Kidney tubule cell (primary cell): ENCODE measurements around the gene TBC1D20.
A peak's percentile ranks its signal among the peaks of the same experiment; 100 is the strongest.

Experiments used
- DNase-seq: peaks from one replicate; pipeline ENCODE4 v3.0.0-alpha.2; 2018; ENCODE audit warnings: low spot score

The TBC1D20 gene

DNA sequence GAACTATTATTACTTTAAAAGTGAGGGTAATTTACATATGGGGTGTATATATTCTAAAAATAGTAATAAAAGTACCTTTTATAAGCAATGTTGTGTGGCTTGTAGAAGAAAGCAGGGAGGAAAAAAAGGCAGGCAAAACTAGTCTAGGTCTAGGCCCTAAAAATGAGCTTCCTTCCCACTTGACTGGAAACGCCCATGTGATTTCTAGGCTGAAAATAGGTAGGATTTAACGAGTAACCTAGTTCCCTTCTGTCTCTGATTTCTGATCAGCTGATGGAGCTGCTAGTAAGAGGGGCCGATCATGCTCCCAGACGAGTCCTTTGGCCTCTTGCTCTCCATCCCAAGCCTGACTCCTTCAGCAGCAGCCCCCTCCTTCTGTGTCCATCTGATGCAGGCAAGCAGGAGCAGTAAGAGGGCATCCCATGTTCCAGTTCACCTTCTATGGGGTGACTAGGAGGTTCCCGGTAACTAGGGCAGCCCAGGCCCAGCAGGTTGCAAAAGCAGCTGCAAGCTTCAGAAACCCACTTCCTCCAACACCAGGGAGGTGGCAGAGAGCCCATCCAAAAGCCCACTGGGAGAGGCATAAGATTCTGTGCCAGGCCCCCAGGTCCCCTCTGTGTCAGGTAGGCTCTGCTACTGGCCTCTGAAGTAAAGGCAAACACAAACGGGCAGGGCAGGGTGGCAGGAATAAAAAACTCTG lies 24.4 kb downstream of the TBC1D20 start:
- no peak for DNase-seq

DNA sequence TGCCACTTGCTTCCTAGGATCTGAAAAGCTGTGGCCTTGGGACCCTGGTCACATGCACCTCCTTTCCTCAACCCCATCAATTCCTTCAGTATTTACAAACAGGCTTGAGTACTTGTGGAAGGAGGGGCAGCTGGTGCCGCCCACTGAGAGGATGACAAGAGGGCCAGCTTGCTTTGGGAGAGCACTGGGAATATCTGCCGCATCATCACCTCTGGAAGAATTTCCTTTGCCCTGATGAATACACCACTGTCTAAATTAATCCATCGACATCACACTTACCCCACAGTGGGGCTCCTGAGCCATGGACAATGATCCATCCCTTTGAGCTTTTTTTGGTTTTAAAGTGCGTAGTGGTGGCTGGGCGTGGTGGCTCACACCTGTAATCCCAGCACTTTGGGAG lies 25.9 kb downstream of the TBC1D20 start:
- no peak for DNase-seq

DNA sequence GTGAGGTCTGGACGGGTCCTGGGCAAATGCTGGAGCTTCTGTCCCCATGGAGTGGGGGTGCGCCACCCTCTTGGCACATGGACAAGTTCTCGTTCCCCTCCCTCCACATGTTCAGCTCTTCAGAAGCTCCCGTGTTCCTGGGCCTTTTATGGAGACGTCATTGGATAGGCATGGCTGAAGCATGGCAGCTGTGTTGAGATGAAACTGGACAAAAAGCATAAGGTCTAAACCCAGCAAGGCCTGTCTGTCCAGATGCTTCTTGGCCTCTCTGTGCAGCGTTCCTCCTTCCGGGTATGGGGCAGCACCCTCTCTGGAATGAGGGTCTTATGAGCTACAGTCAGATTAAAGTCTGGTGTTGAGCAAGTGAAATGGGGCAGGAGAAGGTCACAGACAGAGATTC lies 26.8 kb downstream of the TBC1D20 start:
- DNase-seq, result no peak

DNA sequence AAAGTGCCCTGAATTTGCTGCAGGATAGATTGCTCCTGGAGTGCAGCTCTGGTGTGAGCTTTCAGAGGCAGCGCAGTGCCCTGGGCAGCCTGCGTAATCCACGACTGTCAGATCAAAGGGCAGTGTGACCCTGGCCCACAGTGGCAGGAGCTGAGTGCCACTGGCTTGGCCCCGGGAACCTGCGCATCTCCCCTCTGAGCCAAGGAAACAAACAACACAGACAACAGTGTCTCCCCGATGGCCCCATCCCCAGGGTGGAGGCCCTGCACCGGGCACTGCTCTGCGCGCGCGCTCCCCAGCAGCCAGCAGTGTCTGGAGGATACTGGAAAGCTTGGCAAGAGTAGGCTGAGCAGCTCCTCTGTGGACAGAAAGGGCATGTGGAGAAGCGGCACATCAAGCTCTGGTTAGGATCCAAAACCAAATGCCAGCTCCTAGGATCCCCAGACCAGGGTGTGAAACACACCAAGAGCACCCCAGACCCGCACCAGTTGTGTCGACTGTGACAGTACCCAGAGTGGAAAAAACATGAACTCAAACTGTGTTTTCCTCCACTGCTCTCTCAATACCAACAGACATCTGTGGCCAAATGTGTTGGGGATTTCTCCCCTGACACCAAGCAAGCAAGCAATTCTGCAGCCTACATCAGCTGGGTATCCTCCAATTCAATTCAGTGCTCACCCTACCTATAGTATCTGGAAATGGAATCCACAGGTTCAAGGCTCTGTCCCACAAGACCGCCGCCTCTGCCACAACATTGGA lies 27.5 kb downstream of the TBC1D20 start:
- DNase-seq, result no peak

DNA sequence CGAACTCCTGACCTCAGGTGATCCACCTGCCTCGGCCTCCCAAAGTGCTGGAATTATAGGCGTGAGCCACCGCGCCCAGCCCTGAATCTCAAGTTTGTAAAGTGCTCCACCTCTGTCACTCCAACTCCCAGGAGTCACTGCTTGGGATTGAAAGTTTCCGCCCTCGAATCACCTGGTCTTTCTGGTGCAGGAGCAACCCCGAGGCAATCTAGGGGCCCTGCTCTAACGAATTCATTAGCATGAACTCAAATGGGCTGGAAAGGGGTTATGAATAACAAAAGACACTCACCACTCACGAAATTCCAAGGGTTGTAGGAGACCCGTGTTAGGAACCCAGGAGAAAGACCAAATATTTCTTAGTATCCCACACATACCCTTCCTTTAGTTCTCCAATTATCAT lies 28.1 kb downstream of the TBC1D20 start:
- DNase-seq, result no peak

DNA sequence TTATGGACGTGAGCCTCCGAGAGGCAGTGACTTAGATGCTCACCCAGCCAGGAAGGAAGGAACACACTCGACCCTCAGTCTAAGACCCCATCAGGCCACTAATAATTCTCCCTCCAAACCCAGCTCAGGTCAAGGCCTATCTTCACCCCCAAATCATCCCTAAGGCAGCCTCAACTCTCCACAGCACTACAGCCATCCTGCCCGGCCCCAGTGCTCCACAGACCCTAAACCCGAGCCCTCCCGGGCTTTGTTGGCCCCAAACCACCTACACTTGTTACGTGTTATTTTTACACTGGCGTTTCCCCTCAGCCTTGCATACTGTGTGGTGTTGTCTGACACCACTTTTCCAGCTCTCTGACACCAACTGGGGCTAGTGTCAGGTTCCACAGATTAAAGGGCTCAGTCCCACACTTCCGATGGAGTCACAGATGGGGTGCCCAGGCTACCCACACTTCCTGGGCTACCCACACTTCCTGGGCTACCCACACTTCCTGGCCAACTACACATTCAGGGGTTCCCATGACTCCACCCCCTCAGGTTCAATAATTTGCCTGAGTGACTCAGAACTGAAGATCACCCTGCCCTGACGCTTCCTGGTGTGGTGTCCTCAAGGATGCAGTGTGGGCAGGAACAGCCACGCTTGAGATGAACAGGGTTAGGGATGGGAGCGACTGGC lies 28.9 kb downstream of the TBC1D20 start:
- peak; percentile 84 for DNase-seq

DNA sequence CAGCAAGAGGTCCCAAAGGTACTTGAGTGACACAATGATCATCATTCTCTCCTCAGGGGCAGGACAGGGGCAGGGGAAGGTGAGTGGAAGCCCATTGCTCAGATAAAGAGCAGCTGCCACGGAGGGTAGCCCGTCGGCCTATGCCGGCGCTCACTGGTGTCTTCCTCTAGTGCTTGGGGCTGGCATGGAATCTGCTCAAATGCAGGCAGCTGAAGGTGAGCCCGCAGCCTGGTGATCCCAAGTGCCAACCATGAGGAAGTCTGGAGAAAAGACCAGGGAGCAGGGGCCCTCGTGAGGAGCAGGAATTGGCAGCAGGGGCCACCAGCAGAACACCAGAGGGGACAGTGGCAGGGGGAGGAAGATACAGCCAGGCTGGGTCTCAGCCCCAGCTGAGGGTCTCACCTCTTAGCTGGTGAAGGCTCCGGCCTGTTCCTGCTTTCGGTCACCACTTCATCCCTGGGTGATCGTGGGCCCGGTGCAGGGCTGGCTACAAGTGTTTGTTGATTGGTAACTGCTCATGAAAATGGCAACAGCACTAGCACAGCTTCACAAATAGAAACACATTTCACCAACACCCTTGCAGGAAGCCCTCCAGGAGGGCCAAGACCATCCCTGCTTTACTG lies 29.5 kb downstream of the TBC1D20 start:
- no peak for DNase-seq

DNA sequence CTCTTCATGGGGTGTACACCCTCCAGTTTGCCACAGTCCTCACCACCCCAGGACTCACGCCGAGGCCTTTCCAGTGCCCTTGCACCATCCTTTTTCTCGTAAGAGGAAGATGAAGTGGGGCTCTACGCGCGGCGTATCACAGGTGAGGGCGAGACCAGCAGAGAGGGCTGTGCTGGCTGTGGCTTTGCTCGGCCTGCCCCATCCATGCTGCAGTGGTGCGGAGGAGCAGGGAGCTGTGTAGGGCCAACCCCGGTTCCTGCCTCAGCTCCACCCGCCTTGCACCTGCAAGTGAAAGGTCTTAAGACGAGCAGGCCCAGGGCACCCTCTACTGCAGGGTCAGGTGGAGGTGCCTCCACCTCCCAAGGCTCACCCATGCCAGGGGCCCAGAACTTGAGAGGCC lies 30.1 kb downstream of the TBC1D20 start:
- DNase-seq, result no peak

DNA sequence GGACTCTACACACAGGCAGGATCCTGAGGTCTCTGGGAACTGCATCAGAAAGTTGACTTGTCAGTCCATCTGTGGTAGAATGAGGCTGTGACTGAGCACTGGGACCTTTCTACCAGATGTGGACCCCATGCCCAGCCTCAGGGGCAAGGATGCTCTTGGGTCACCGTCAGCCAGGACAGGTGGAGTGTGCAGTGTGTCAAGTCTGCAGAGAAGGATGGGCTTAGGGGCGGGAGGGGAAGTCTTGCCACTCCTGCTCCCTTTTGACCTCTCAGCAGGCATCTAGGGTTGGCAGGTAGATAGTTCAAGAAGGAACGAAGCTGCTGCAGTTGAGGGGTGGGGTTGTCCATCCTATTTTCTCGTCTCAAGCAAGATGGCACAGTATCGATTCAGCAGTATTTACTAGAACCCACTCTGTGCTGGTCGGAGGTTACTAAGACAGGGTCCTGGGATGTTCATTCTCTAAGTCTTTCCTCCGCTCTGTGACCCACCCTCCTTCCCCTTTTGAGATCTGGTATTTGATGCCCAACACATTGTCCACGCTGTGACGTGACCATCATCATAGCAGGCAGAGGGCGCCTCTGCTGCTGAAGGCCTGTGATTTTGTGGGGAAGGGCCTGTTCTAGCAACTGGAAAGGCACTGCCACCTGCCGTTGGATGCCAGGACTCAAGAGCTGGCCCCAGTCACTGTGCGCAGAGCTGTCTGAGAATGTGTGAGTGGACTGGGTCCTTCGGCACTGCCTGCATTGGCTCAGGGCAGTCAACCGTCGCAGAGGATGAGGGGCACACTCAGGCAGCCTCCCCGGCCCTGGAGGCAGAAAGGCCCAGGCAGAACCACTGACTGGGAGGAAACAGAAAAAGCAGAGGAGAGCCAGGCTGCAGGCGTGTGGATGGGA lies 31.1 kb downstream of the TBC1D20 start:
- peak; percentile 74 for DNase-seq

DNA sequence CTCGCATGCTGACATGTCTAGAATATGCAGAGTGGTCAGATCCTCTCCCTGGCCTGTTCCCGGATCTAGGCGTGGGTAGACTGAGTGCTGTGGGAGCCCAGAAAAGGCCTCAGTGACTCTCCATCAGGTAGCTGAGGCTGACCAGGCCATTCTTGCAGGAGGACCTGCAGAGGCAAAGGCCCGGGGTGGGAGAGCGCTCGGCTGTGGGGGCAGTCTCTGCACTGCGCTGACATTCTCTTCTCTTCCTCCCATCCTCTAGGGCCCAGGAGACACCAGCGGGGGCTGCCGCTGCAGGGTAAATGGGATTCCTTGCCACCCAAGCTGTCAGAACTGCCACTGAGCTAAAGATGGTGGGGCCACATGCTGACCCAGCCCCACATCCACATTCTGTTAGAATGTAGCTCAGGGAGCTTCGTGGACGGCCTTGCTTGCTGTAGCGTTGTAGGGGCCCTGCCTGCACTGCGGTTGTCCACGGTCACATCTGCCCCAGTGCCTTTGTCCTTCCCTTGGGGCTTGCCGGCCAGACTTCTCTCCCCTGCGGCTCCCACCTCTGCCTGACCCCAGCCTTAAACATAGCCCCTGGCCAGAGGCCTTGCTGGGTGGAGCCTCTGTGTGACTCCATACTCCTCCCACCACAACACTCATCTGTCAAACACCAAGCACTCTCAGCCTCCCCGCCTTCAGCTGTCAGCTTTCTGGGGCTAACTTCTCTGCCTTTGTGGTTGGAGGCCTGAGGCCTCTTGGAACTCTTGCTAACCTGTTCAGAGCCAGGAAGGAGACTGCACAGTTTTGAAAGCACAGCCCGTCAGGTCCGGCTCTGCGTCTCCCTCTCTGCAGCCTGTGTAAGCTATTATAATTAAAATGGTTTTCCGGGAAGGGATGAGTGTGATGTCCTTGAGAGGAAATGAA lies 32.0 kb downstream of the TBC1D20 start:
- DNase-seq, result no peak

DNA sequence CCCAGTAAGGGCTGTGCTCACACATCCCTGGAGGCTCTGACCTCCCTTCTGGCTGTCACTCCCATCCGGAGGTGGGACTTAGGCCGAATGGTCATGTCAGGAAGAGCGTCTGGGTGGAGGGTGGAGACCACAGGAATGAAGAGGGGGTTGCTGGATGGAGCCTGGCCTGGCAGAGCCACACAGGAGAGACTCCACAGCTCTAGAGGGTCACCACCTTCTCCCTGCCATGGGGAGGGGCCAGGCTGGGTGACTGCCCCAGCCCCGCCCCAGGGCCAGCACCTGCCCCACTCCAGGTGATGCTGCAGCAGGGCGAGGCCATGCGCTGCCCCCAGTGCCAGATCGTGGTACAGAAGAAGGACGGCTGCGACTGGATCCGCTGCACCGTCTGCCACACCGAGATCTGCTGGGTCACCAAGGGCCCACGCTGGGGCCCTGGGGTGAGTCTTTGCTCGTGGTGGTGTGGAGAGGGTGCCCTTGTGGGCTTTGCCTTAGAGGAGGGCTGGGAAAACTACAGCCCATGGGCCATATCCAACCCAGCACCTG lies 33.6 kb downstream of the TBC1D20 start:
- DNase-seq, result no peak

DNA sequence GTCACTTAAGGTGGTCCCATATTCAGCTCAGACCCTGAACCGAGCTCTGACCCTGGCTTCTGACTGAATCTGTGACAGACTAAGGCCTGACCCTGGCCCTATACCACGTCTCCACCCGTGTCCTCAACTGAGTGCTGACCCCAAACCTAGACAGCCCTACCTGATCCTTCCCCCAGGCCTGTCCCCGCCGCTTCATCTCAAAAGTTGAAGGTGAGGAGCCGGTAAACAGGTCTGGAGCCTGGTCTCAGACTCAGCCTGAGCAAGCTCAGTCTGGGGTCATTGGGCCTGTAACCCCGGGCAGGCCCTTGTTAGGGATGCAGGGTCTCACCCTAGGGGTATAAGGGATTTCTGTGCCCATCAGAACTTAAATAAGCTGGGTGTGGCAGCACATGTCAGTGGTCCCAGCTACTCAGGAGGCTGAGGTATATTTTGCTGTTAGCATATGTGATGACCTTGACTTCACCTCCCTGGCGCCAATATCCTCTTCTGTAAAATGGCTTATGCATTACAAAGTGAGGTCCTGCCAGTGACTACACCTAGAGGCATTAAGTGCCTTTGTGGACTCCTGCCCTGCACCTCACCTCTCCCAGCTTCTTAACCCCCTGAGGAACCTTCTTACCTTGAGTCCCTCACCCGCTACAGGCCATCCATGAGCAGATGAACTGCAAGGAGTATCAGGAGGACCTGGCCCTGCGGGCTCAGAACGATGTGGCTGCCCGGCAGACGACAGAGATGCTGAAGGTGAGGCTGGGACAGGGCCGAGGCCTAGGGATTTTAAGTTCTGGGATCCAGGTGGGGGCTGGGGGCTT lies 34.3 kb downstream of the TBC1D20 start:
- DNase-seq, result no peak

DNA sequence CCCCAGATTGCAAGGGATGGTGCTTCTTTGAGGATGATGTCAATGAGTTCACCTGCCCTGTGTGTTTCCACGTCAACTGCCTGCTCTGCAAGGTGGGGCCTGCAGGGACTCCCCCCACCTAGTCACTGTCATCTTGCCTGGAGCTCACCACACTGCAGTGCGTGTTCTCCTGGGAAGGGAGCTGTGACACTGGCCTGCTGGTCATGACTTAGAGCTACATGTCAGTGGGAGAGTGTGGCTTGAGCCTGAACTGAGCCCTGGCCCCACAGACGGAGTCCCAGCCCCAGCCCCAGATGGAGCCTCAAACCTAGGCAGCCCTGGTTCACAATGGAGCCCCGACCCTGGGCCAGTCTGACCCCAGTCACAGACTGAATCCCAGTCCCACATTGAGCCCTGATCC lies 34.9 kb downstream of the TBC1D20 start:
- DNase-seq, result no peak

DNA sequence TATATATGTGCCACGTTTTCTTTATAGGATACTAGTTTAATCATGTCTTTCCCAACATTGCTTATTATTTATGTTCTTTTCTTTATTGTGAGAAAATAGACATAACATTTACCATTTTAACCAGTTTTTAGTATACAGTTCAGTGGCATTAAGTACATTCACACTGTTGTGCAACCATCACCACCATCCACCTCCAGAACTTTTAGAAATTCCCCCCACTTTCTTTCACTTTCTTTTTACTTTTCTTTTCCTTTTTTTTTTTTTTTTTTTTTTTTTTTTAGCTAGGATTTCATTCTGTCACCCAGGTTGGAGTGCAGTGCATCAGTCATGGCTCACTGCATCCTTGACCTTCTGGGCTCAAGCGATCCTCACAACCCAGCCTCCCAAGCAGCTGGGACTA lies 35.8 kb downstream of the TBC1D20 start:
- no peak for DNase-seq

DNA sequence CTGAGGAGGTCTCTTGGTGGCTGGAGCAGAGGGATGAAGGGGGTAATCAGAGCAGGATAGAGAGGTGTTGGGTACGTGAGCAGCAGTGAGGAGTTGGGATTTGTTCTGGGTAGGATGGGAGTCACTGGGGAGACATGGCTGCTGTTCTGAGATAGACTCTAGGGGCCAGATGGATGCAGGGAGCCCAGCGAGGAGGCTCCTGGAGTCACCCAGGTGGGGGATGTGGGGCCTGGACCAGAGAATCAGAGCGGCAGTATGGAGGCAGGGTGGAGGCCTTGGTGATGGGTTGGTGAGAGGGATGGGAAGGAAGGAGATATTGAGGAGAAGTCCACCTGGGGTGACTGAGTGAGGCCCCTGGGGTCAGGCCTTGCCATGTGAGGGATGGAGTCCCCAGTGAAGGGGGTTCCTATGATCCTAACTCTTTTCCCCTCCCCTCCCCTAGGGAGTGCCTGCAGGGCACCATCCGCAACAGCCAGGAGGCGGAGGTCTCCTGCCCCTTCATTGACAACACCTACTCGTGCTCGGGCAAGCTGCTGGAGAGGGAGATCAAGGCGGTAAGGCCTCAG lies 40.6 kb downstream of the TBC1D20 start:
- no peak for DNase-seq

DNA sequence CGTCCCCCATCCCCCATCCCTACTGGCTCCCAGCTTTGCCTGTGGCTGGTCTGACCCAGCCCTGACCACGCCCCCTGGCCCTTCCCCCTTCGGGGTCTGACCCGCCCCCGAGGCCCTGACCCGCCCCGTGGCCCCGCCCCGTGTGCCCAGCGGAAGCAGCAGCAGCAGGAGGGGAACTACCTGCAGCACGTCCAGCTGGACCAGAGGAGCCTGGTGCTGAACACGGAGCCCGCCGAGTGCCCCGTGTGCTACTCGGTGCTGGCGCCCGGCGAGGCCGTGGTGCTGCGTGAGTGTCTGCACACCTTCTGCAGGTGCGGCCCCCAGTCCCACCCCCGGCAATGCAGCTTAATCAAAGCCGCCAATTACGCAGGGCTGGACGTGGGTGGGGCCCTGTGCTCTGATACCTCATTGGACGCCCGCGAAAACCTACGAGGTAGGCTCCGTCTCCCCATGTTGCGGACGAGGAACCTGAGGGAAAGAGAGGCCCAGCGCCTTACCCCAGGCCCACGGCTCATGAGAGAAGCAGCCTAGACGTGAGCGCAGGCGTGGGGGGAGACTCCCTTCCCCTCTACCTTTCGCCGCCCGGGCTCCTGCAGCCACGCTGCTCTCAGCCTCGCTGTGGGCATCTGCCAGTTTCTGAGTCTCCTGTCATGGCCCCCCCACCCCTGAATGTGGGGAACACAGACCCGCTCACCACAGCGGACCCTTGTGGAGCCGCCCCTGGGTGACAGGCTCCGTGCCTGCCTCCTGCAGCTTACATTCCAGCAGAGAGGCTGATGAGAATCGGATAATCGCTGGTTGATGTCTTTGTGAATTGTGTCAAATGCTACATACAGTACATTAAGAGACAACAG lies 41.4 kb downstream of the TBC1D20 start:
- no peak for DNase-seq

DNA sequence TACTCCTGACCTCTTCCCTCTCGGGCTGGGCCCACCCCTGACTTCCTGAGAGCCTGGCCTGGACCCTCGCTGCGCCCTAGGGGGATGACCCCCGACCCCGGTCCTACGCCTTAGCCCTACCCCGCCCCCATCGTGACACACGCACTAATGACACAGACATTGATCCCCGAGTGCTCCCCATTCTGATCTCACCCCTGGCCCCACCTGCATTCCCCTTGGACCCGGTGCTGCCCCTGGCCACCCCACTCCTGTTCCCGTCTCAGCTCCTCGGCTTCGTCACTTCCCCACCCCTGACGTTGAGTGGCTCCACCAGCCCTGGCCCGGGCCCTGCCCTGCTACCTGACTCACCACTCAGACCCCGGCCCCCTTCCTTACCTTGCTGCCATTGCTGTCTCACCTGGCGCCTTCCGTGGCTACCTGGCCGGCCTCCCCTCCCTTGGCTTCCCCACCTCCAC lies 42.1 kb downstream of the TBC1D20 start:
- DNase-seq, result no peak

DNA sequence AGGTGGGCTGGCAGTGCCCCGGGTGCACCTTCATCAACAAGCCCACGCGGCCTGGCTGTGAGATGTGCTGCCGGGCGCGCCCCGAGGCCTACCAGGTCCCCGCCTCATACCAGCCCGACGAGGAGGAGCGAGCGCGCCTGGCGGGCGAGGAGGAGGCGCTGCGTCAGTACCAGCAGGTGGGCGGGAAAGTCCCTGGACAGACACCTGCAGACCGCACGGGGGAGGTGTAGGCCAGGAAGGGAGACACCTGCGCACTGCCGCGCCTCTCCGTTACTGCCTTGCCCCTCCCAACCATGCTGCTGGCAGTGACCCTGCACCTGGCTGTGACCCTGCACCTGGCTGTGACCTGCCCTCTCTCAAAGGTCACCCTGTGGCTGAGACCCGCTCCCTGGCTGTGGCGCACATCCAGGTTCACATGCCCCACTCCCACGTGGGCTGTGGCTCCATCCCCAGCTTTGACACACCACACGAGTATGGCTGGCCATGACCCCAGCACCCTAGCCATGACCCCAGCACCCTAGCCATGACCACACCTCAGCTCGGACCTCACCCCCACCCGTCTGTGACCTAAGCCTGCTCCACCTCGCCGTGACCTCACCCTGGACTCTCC lies 42.7 kb downstream of the TBC1D20 start:
- DNase-seq, result no peak
